Progenitor cell of endocrine pancreas (in vitro differentiated cells): ENCODE measurements around the gene LHX3. TPM values are rescaled to one million over a fixed set of nuclear protein-coding genes. Genes with fewer than 3 reads are reported as not detected.
A peak's percentile ranks its signal among the peaks of the same experiment; 100 is the strongest.

Experiments used
- DNase-seq: peaks from one replicate; pipeline ENCODE4 v3.0.0; 2021; ENCODE audit warnings: low spot score; ENCODE audit not compliant: unreplicated experiment
- H3K27ac Mint-ChIP-seq: 2 replicates; pipeline ENCODE4 v1.8.0; 2021; ENCODE audit warnings: mild to moderate bottlenecking, moderate library complexity, mixed read lengths
- H3K27me3 Mint-ChIP-seq: 2 replicates; pipeline ENCODE4 v1.8.0; 2021; ENCODE audit warnings: mixed read lengths
- H3K36me3 Mint-ChIP-seq: 2 replicates; pipeline ENCODE4 v1.8.0; 2022; ENCODE audit warnings: mixed read lengths; ENCODE audit not compliant: insufficient read depth
- H3K4me1 Mint-ChIP-seq: 2 replicates; pipeline ENCODE4 v1.8.0; 2021; ENCODE audit warnings: low read depth, mixed read lengths
- H3K4me3 Mint-ChIP-seq: 2 replicates; pipeline ENCODE4 v1.8.0; 2021; ENCODE audit warnings: low read depth, mild to moderate bottlenecking, moderate library complexity, mixed read lengths
- H3K9me3 Mint-ChIP-seq: 2 replicates; pipeline ENCODE4 v1.8.0; 2021; ENCODE audit warnings: low read depth, mixed read lengths
- total RNA-seq: library from RNA; stranded (reverse); gene quantifications from 2 replicates; pipeline ENCODE4 v1.2.1, GENCODE V29; 2021
- TF ChIP-seq, protein P1 (sequence below): fragments of 200-600 bp; sonication (generic); IDR thresholded peaks from one replicate; pipeline ENCODE4 v1.5.0; 2021; ENCODE audit warnings: antibody characterized with exemption, mild to moderate bottlenecking; ENCODE audit not compliant: unreplicated experiment

LHX3 gene
- total RNA-seq, 1 donor from 2014 or later = not detected

DNA sequence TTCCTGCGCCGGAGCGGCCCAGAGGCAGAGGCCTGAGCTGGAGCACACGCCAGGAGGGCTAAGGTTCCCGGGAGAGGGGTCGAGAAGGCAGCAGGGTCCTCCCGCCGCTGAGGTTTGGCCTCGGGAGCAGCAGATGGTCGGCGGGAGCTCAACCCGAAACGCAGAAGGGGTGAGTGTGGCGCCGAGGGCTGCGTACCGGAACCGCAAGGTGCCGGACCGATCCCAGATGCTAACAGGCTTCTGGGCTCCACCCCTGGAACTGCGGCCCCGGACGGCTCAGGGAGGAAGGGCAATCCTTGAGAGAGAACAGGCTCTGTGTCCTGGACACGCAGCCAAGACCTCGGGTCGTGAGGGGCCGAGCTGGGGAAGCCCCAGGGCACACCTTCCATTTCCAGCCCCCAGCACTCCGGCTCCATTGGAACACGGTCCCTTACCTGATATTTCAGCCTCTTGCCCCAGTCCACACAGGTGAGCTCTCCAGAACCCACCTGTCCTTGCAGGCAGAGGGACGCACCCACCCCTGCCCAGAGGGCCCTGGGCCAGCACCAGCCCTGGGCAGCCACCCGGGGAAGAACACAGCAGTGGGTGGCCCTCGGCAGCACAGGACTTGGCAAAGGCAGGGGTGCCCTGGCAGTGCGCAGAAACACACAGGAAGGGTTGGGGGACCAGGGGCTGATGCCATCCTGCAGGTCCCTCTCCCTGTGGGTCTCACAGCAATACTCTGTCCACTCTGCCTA is 1.4 kb downstream of the LHX3 start:
- no peak overlapping the region for H3K27ac Mint-ChIP-seq
- no peaks in the 10 kb centered on the region for H3K9me3 Mint-ChIP-seq
- TF ChIP-seq, protein P1, sequence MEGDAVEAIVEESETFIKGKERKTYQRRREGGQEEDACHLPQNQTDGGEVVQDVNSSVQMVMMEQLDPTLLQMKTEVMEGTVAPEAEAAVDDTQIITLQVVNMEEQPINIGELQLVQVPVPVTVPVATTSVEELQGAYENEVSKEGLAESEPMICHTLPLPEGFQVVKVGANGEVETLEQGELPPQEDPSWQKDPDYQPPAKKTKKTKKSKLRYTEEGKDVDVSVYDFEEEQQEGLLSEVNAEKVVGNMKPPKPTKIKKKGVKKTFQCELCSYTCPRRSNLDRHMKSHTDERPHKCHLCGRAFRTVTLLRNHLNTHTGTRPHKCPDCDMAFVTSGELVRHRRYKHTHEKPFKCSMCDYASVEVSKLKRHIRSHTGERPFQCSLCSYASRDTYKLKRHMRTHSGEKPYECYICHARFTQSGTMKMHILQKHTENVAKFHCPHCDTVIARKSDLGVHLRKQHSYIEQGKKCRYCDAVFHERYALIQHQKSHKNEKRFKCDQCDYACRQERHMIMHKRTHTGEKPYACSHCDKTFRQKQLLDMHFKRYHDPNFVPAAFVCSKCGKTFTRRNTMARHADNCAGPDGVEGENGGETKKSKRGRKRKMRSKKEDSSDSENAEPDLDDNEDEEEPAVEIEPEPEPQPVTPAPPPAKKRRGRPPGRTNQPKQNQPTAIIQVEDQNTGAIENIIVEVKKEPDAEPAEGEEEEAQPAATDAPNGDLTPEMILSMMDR = no peak
- no peak overlapping the region for H3K4me3 Mint-ChIP-seq
- H3K4me1 Mint-ChIP-seq = no peaks in the 10 kb centered on the region
- H3K36me3 Mint-ChIP-seq = peaks cover 4% of the 10 kb centered on the region
- no peak for DNase-seq
- peaks cover 44% of the 10 kb centered on the region for H3K27me3 Mint-ChIP-seq

GRCh38 chr9:136202454-136203407 is 2.2 kb downstream of the LHX3 start:
- peaks cover 52% of the 10 kb centered on the region for H3K27me3 Mint-ChIP-seq
- H3K4me1 Mint-ChIP-seq = no peaks in the 10 kb centered on the region
- no peaks in the 10 kb centered on the region for H3K9me3 Mint-ChIP-seq
- TF ChIP-seq, protein P1 = no peak
- H3K27ac Mint-ChIP-seq = no peak overlapping the region
- H3K4me3 Mint-ChIP-seq = no peak overlapping the region
- DNase-seq = no peak
- peaks cover 4% of the 10 kb centered on the region for H3K36me3 Mint-ChIP-seq

DNA sequence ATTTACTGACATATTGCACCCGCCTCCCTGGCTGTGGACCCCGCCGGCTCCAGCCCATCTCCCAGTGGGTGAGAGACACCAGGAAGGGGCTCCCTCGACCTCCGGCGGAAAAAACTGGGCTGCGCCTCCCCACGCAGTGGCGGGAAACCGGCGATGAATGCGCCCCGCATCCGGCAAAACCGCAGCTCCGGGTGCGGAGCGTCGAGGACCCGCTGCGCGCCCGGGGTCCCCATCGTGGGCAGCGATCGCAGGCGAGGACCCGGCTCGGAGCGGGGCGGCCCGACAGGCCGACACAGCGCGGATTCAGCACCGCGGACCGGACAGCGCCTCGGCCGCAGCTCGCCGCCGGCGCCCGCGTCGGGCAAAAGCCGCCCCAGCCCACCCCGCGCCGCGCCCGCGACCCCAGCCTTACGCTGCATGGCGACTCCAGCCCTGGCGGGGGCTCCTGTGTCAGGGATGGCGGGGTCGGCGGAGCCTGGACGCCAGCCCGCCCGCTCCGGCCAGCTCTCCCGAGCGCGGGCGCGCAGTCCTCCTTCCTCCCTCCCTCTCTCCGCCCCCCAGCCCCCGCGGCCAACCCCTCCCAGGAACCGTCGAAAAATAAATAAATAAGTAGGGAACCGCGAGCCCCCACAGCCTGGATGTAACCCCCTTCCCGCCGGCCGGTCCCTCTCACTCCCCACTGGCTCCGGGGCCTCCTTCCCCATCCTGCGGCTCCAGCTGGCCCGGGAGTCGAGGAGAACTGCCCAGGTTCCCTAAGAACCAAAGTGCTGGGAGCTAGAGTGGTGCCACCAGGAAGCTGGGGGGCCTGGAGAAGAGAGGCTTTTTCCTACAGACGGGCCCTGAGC is 3.1 kb downstream of the LHX3 start:
- TF ChIP-seq, protein P1 = no peak
- peak; percentile 69 for DNase-seq
- Mint-ChIP-seq H3K4me3 (no peak overlapping the region), H3K9me3 (no peaks in the 10 kb centered on the region), H3K27me3 (peaks cover 52% of the 10 kb centered on the region), H3K36me3 (peaks cover 2% of the 10 kb centered on the region), H3K27ac (no peak overlapping the region), H3K4me1 (no peaks in the 10 kb centered on the region)

DNA sequence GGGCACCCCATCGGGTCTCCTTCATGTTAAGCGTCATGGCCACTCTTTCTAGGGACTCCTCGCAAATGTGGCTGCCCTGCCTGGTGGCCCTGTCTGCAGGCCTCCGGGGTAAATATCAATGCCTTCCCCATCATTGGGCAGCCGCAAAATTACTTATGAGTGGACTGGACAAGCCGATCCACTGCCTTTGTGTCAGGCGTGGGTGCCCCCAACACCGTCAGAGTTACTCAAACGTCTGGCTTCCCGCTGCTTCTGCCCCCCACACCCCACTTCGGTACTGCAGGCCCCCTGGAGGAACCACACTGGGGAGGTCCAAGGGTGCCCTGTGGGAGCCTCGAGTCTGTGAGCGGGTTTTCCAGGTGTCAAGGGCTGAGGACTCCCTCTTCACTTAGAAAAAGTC is 3.8 kb downstream of the LHX3 start:
- DNase-seq = no peak
- Mint-ChIP-seq H3K4me1 (no peaks in the 10 kb centered on the region), H3K9me3 (no peaks in the 10 kb centered on the region)

More for the DNA sequence above, 3.8 kb downstream of the LHX3 start:
- H3K27ac Mint-ChIP-seq = no peak overlapping the region
- TF ChIP-seq, protein P1 = no peak
- no peak overlapping the region for H3K4me3 Mint-ChIP-seq
- H3K36me3 Mint-ChIP-seq = peaks cover 2% of the 10 kb centered on the region
- peaks cover 54% of the 10 kb centered on the region for H3K27me3 Mint-ChIP-seq
